ENCODE results near the gene CCDC141.
"Not testable (repeated sequence)": the region's sequence is repeated elsewhere in the genome, so short reads cannot be mapped to it uniquely, and the experiment has no call there.

Gene CCDC141

DNA sequence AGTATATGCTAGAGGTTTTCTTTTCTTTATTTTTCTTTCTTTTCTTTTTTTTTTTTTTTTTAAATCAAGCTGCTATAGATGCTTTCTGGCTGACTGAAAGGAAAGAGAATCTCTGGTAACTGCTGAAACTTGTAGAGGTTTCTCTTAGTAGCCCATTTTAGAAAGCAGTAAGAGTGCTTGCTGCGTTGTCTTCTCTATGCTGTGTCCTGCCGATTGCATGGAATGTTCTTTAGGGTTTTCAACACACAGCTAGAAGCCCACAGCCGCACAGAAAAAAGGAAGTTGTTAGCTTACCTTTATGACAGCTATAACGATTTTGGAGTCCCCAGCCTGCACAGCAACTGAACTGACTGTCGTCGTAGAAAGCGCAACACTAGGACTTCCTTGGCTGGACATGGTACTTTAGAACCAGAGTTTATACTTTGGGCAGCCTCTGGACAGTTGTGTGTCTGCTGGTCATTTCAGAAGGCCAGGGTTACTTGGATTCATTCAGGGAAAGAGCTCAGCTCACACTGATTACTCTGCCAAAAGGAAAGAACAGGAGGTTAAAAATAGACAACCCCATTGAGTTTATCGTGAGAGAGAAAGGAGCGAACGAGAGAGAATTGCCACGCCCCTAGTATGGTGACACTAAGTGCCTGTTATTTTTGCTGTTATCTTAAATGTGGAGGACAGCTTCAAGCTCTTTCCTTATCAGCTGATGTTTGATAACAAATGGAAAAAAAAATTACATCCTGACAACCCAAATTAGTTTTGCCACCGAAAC lies at the start of gene CCDC141:
Gene CCDC141, minus strand, starts transcription at position 592 of the 766 bp plus-strand sequence. Its CDS starts 196 bp downstream, at position 396.
- Histone ChIP-seq H3K4me3 (ENCODE audit: insufficient read length, low read depth) (no peak within 1 kb of the TSS), H3K4me1 (ENCODE audit: insufficient read depth, insufficient read length) (no peaks in the 10 kb centered on the region), H3K9me3 (ENCODE audit: insufficient read depth, low read length) (no peaks in the 10 kb centered on the region; the same call in 1 of the 2 replicates), H3K9ac (ENCODE audit: insufficient read length, low read depth) (no peak within 1 kb of the TSS), H3K36me3 (ENCODE audit: insufficient read depth, insufficient read length, low read length) (peaks cover 5% of the 10 kb centered on the region), H3K27me3 (ENCODE audit: insufficient read depth, insufficient read length) (no peaks in the 10 kb centered on the region)
- no peak for DNase-seq (ENCODE audit: low read depth, low spot score)
- TF ChIP-seq SUZ12 (IDR thresholded peaks at IDR 0.05; ENCODE audit: extremely low read depth, insufficient read depth, insufficient read length) (no peak), ZNF274 (IDR thresholded peaks at IDR 0.05; ENCODE audit: low read depth, low read length) (no peak), YY1 (IDR thresholded peaks at IDR 0.05; ENCODE audit: insufficient read depth, insufficient read length) (no peak)

DNA sequence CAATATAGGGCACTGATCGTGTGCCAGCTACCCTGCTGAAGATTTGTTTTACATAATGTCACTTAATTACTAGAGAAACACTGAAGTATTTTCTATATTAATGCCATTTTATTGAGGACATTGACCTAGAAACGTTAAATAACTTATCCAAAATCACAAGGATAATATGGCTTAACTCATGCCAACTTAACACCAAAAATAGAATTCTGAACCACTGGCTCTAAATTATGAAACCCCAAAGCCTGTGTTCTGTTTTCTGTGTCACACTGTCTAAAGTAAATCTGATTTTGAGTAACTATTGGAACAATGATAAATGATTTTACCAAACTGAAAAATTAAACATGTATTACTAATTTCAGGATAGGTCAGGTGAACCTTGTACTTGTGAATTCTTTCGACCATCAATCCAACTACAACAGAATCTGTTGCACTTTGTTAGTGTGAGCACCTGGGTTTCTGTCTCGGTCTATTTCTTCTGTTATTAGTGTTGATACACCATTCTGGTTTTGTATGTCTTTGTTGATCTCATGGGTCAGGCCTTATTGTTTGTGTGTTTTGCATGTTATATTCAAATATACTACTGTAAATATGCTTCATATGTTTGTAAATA lies 48.2 kb upstream of the CCDC141 start:
- TF ChIP-seq YY1 (IDR thresholded peaks at IDR 0.05; ENCODE audit: insufficient read depth, insufficient read length) = no peak
- no peak for TF ChIP-seq ZNF274 (IDR thresholded peaks at IDR 0.05; ENCODE audit: low read depth, low read length)
- no peak for TF ChIP-seq SUZ12 (IDR thresholded peaks at IDR 0.05; ENCODE audit: extremely low read depth, insufficient read depth, insufficient read length)
- H3K4me3 ChIP-seq (ENCODE audit: insufficient read length, low read depth) = no peak overlapping the region

GRCh38 chr2:179097131-179097530 lies 47.2 kb upstream of the CCDC141 start:
- Histone ChIP-seq H3K36me3 (ENCODE audit: insufficient read depth, insufficient read length, low read length) (no peaks in the 10 kb centered on the region), H3K9me3 (ENCODE audit: insufficient read depth, low read length) (peaks cover 21% of the 10 kb centered on the region)

More for the DNA sequence above, 48.2 kb upstream of the CCDC141 start:
- no peaks in the 10 kb centered on the region for H3K4me1 ChIP-seq (ENCODE audit: insufficient read depth, insufficient read length)
- H3K9ac ChIP-seq (ENCODE audit: insufficient read length, low read depth) = no peak overlapping the region
- H3K36me3 ChIP-seq (ENCODE audit: insufficient read depth, insufficient read length, low read length) = no peaks in the 10 kb centered on the region
- H3K27me3 ChIP-seq (ENCODE audit: insufficient read depth, insufficient read length) = no peaks in the 10 kb centered on the region
- no peak for DNase-seq (ENCODE audit: low read depth, low spot score)
- H3K9me3 ChIP-seq (ENCODE audit: insufficient read depth, low read length) = peaks cover 14% of the 10 kb centered on the region

GRCh38 chr2:179096090-179096489 lies 46.2 kb upstream of the CCDC141 start:
- H3K4me1 ChIP-seq (ENCODE audit: insufficient read depth, insufficient read length) = no peaks in the 10 kb centered on the region
- peaks cover 21% of the 10 kb centered on the region for H3K9me3 ChIP-seq (ENCODE audit: insufficient read depth, low read length)
- TF ChIP-seq SUZ12 (IDR thresholded peaks at IDR 0.05; ENCODE audit: extremely low read depth, insufficient read depth, insufficient read length) (no peak), ZNF274 (IDR thresholded peaks at IDR 0.05; ENCODE audit: low read depth, low read length) (no peak)
- H3K27me3 ChIP-seq (ENCODE audit: insufficient read depth, insufficient read length) = no peaks in the 10 kb centered on the region
- no peaks in the 10 kb centered on the region for H3K36me3 ChIP-seq (ENCODE audit: insufficient read depth, insufficient read length, low read length)
- no peak overlapping the region for H3K4me3 ChIP-seq (ENCODE audit: insufficient read length, low read depth)
- no peak for DNase-seq (ENCODE audit: low read depth, low spot score)
- no peak overlapping the region for H3K9ac ChIP-seq (ENCODE audit: insufficient read length, low read depth)

More at GRCh38 chr2:179097131-179097530, 47.2 kb upstream of the CCDC141 start:
- DNase-seq (ENCODE audit: low read depth, low spot score) = no peak
- TF ChIP-seq YY1 (IDR thresholded peaks at IDR 0.05; ENCODE audit: insufficient read depth, insufficient read length) (no peak), SUZ12 (IDR thresholded peaks at IDR 0.05; ENCODE audit: extremely low read depth, insufficient read depth, insufficient read length) (no peak), ZNF274 (IDR thresholded peaks at IDR 0.05; ENCODE audit: low read depth, low read length) (no peak)
- no peak overlapping the region for H3K4me3 ChIP-seq (ENCODE audit: insufficient read length, low read depth)
- no peak overlapping the region for H3K9ac ChIP-seq (ENCODE audit: insufficient read length, low read depth)
- H3K27me3 ChIP-seq (ENCODE audit: insufficient read depth, insufficient read length) = no peaks in the 10 kb centered on the region
- no peaks in the 10 kb centered on the region for H3K4me1 ChIP-seq (ENCODE audit: insufficient read depth, insufficient read length)

GRCh38 chr2:179092912-179093311 lies 43.0 kb upstream of the CCDC141 start:
- H3K4me3 ChIP-seq (ENCODE audit: insufficient read length, low read depth); H3K4me1 ChIP-seq (ENCODE audit: insufficient read depth, insufficient read length); DNase-seq (ENCODE audit: low read depth, low spot score); H3K36me3 ChIP-seq (ENCODE audit: insufficient read depth, insufficient read length, low read length); H3K27me3 ChIP-seq (ENCODE audit: insufficient read depth, insufficient read length); H3K9ac ChIP-seq (ENCODE audit: insufficient read length, low read depth): not testable (repeated sequence)
- H3K9me3 ChIP-seq (ENCODE audit: insufficient read depth, low read length) = peaks cover 21% of the 10 kb centered on the region

DNA sequence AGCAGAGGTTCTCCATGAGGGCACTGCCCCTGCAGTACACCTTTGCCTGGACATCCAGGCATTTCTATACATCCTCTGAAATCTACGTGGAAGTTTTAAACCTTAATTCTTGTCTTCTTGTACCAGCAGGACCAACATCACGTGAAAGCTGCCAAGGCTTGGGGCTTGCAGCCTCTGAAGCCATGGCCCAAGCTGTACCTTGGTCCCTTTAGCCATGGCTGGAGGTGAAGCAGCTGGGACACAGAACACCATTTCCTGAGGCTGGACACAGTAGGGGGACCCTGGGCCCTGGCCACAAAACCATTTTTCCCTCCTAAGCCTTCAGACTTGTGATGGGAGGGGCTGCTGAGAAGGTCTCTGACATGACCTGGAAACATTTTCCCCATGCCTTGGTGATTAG lies 32.8 kb upstream of the CCDC141 start:
- TF ChIP-seq ZNF274 (IDR thresholded peaks at IDR 0.05; ENCODE audit: low read depth, low read length) (no peak), SUZ12 (IDR thresholded peaks at IDR 0.05; ENCODE audit: extremely low read depth, insufficient read depth, insufficient read length) (no peak), YY1 (IDR thresholded peaks at IDR 0.05; ENCODE audit: insufficient read depth, insufficient read length) (no peak)
- no peak overlapping the region for H3K4me3 ChIP-seq (ENCODE audit: insufficient read length, low read depth)
- no peaks in the 10 kb centered on the region for H3K4me1 ChIP-seq (ENCODE audit: insufficient read depth, insufficient read length)
- no peak overlapping the region for H3K9ac ChIP-seq (ENCODE audit: insufficient read length, low read depth)
- peaks cover 6% of the 10 kb centered on the region; the same call in 1 of the 2 replicates for H3K9me3 ChIP-seq (ENCODE audit: insufficient read depth, low read length)
- DNase-seq (ENCODE audit: low read depth, low spot score) = no peak
- H3K27me3 ChIP-seq (ENCODE audit: insufficient read depth, insufficient read length) = no peaks in the 10 kb centered on the region
- no peaks in the 10 kb centered on the region for H3K36me3 ChIP-seq (ENCODE audit: insufficient read depth, insufficient read length, low read length)

DNA sequence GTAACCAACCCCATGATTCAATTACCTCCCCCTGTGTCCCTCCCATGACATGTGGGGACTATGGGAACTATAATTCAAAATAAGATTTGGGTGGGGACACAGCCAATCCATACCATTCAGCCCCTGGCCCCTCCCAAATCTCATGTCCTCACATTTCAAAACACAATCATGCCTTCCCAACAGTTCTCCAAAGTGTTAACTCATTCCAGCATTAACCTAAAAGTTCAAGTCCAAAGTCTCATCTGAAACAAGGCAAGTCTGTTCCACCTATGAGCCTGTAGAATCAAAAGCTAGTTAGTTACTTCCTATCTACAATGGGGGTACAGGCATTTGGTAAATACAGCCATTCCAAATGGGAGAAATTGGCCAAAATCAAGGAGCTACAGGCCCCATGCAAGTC lies 32.0 kb upstream of the CCDC141 start:
- no peaks in the 10 kb centered on the region for H3K27me3 ChIP-seq (ENCODE audit: insufficient read depth, insufficient read length)
- H3K4me3 ChIP-seq (ENCODE audit: insufficient read length, low read depth) = no peak overlapping the region
- H3K4me1 ChIP-seq (ENCODE audit: insufficient read depth, insufficient read length) = no peaks in the 10 kb centered on the region
- H3K9me3 ChIP-seq (ENCODE audit: insufficient read depth, low read length) = peaks cover 6% of the 10 kb centered on the region; the same call in 1 of the 2 replicates
- no peak for DNase-seq (ENCODE audit: low read depth, low spot score)
- no peak overlapping the region for H3K9ac ChIP-seq (ENCODE audit: insufficient read length, low read depth)
- H3K36me3 ChIP-seq (ENCODE audit: insufficient read depth, insufficient read length, low read length) = no peaks in the 10 kb centered on the region
- no peak for TF ChIP-seq YY1 (IDR thresholded peaks at IDR 0.05; ENCODE audit: insufficient read depth, insufficient read length)

Data from NT2/D1 (cell line).